Fibroblast of pulmonary artery (primary cell): ENCODE data around the gene CHN2.

ENCODE experiments used
- DNase-seq: peaks from one replicate; pipeline ENCODE4 v3.0.0-alpha.2; 2010; ENCODE audit warnings: low read depth
- H3K4me3 ChIP-seq: replicated peaks from 2 replicates; pipeline ENCODE4 v1.5.1; 2011; ENCODE audit warnings: low read depth, mild to moderate bottlenecking, control low read depth, low read length, moderate library complexity
- TF ChIP-seq, protein P1 (sequence below): IDR thresholded peaks from 2 replicates; pipeline ENCODE4 v1.5.1; 2011; ENCODE audit warnings: mild to moderate bottlenecking, control low read depth, low read length, inconsistent platforms; ENCODE audit errors: missing control alignments

Gene CHN2

DNA sequence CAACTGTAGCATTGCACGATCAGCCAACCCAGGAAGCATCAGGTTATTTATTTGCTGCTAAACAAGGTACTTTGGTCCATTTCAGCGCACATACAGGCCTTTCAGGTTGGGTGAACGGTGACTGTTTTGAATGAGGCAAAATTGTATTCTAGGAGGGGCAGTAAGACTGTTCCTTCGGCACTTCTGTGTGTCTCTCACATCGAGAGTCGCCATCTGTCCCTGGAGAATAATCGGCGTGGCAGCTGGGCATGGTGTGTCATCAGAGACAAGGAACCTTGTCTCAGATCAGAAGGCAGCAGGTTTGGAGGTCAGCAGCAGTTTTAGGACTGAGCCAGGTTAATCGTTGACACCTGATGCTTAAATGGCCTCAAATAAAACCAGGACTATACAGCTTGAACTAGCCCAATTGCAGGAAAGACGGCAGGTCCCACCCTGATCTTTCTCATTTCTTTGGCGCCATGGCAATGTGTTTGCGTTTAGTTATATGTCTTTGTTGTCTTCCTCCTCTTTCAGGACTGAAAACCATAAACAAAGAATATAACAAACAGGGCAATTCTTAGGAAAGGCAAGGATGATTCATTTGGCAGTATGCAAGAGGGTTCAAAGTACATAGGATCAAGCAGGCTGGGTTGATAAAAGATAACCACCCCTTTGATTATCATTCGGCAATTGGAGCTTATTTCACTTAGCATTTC lies 277.0 kb downstream of the CHN2 start:
- TF ChIP-seq, protein P1, sequence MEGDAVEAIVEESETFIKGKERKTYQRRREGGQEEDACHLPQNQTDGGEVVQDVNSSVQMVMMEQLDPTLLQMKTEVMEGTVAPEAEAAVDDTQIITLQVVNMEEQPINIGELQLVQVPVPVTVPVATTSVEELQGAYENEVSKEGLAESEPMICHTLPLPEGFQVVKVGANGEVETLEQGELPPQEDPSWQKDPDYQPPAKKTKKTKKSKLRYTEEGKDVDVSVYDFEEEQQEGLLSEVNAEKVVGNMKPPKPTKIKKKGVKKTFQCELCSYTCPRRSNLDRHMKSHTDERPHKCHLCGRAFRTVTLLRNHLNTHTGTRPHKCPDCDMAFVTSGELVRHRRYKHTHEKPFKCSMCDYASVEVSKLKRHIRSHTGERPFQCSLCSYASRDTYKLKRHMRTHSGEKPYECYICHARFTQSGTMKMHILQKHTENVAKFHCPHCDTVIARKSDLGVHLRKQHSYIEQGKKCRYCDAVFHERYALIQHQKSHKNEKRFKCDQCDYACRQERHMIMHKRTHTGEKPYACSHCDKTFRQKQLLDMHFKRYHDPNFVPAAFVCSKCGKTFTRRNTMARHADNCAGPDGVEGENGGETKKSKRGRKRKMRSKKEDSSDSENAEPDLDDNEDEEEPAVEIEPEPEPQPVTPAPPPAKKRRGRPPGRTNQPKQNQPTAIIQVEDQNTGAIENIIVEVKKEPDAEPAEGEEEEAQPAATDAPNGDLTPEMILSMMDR: no peak
- no peak for DNase-seq
- no peak overlapping the region for H3K4me3 ChIP-seq

DNA sequence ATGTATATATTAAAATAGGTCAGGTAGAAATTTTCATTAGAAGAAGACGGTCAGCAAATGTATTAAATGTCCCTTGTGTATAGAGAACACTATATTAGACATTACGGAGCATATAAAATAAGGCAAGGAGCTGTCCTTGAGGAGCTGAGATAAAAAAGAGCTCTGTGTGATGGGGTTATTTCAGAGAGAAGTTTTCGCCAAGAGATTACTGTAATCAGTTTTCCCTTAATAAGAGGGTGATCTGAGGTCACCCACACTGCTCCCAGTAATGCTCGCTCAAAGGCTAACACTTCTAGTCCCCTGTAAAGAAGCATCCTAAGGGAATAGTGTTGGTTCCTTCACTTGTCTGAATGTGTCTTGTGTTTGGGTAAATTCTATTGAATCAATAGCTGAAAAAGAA lies 282.3 kb downstream of the CHN2 start:
- TF ChIP-seq, protein P1: no peak
- H3K4me3 ChIP-seq: no peak overlapping the region
- no peak for DNase-seq

DNA sequence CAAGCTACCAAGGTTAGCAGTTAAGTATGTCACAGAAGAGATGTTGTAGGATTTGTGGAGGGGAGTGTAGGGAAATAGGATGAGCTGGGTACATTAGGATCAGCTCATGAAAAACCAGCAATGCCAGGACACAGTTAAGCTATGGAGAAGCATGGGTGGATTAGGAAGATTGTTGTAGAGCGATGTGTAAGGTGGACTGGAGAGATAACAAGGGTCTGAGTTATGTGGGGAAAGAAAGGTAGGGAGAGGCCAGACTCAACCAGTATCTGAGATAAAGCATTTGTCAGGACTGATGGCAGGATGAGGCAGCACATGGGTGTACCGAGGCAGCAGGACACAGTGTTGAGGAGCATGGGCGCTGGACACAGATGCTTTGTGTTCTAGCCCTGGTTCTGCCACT lies 283.7 kb downstream of the CHN2 start:
- no peak overlapping the region for H3K4me3 ChIP-seq
- no peak for DNase-seq
- TF ChIP-seq, protein P1: no peak

DNA sequence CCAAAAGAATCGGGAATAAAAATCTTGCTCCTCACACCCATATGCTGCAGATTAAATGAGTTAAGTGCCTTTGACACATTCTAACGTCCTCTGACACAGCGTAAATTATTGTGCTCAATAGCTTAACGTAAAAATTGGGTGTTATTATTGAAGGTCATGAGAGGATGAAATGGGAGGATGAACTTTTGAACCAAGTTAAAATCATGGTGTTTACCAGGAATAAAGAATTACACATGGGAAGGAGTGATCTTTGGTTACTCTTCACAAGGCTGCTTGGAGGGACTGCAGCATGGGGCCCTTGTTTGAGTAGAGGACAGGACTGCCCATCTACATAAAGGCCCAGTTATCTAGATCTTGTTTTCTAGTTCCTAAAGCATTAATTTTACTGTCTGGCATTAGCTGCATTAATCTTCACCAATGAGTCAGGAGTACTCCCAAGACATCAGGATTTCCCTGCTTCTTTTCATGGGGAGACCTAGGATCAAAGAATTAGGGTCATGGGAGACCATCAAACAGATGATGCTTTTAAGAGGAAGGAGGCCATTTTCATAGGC lies 284.2 kb downstream of the CHN2 start:
- H3K4me3 ChIP-seq: no peak overlapping the region
- DNase-seq: no peak
- TF ChIP-seq, protein P1: no peak

DNA sequence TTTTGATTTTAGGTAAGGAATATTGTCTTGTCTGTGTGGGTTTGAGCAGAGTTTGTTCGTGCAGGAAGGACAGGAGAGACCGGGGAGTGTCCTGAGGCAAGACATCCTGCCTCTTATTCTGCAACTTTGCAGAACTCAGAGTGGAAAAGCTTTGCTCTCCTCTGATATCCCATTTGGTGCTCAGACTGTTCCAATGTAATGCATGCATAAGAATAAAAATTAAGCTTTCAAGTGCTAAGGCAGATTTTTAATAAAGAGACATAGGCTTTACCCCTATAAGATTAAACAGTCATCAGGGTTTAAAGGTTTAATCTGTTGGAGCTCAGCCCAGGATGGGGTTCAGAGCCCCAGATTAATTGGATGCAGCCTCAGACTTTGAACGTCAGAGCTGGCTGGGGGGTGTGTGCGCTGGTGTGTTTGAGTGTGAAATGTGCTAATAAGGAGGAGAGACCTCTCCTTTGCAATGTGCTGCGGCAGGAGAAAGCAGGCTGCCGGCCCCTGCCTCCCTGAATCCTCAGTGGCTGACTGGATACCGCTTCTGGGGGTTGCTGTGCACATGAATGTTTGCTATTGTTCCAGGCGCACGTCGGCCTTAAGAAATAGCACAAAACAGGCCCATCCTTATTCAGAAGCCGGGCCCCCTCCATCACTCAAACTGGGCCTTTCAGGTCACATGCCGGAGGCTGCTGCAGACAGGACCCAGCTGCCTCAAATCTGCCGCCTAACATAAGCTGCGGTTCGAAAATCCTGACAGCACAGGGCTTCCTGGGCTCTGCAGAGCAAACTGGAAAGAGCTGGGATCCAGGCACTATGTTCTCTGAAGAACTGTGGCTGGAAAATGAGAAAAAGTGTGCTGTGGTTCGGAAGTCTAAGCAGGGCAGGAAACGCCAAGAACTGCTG lies 285.0 kb downstream of the CHN2 start:
- peak; percentile 43 for DNase-seq
- TF ChIP-seq, protein P1: no peak
- H3K4me3 ChIP-seq: no peak overlapping the region

DNA sequence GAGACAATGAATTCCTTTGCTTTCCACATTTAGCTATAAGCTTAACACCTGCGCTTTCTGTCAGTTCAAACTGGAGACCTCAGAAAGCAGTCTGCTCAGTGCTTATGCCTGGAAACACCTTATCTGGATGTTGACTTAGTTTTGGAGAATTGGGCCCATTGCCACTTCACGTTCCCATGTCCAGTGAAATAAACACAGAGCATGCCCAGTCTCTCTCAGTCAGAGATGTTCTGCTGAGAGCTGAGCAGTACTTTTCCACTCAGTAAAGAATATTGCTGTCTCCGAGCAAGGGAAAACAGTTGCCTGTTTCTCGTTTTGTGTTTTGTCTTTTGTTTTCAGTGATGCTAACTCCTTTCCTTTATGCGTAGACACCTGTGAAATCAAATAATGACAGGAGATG lies 285.9 kb downstream of the CHN2 start:
- no peak for DNase-seq
- H3K4me3 ChIP-seq: no peak overlapping the region
- TF ChIP-seq, protein P1: no peak
